B cell (primary cell): Measurements from ENCODE around the gene RPP30. TPM values are rescaled to one million over a fixed set of nuclear protein-coding genes. Genes with fewer than 3 reads are reported as not detected.

Source experiments
- ATAC-seq: fragments of 200-7000 bp; cut with Tn5 transposase; one replicate; pipeline ENCODE4 v1.10.0; 2021; ENCODE audit warnings: low read depth, mild to moderate bottlenecking, moderate number of reproducible peaks, moderate library complexity
- CTCF ChIA-PET: fragments of 350-600 bp; sonication (Branson Sonifier 250); formaldehyde crosslinking; loops from one replicate; lab custom pipeline; 2021; ENCODE audit warnings: antibody characterized with exemption, inconsistent platforms; lab: Charles Lee
- POLR2A ChIA-PET: fragments of 350-600 bp; sonication (Branson Sonifier 250); formaldehyde crosslinking; loops from one replicate; lab custom pipeline; 2021; ENCODE audit warnings: antibody characterized with exemption; lab: Charles Lee
- DNase-seq: peaks from one replicate; pipeline ENCODE4 v3.0.0; 2013
- H2AFZ ChIP-seq: 2 replicates; pipeline ENCODE4 v1.6.1; 2012; ENCODE audit warnings: mild to moderate bottlenecking, low read depth, low read length; ENCODE audit not compliant: insufficient read depth, poor library complexity, severe bottlenecking
- H3K27ac ChIP-seq, 2 donors: 1 replicate in 1 of 2; 2 replicates in 1 of 2; pipeline ENCODE4 v1.5.1; 2012 to 2013; ENCODE audit warnings: low read length in 2 of 2, mild to moderate bottlenecking in 2 of 2, moderate library complexity in 1 of 2
- H3K27me3 ChIP-seq, 4 experiments: fragments of 200-600 bp in 1 of 4; sonication (generic) in 1 of 4; replicated peaks in 1 of 4; 1 replicate in 2 of 4; 2 replicates in 2 of 4; pipeline versions ENCODE4 v1.6.1 to v1.7.0; 2013 to 2016; ENCODE audit warnings: low read length in 3 of 4, mild to moderate bottlenecking in 2 of 4, mixed read lengths in 1 of 4, moderate library complexity in 1 of 4; ENCODE audit not compliant: insufficient read depth in 4 of 4, control insufficient read depth in 3 of 4; ENCODE audit errors: control extremely low read depth in 1 of 4
- H3K36me3 ChIP-seq, 2 experiments: replicated peaks in 1 of 2; 1 replicate in 1 of 2; 2 replicates in 1 of 2; pipeline versions ENCODE4 v1.6.1 to v1.7.1; 2013; ENCODE audit warnings: low read length in 1 of 2; ENCODE audit not compliant: insufficient read depth in 2 of 2, control insufficient read depth in 1 of 2; ENCODE audit errors: control extremely low read depth in 1 of 2, extremely low read depth in 1 of 2
- H3K4me1 ChIP-seq, 2 donors: fragments of 200-600 bp in 1 of 2; sonication (generic) in 1 of 2; 1 replicate in 1 of 2; 2 replicates in 1 of 2; pipeline versions ENCODE4 v1.5.1 to v1.6.1; 2013 to 2017; ENCODE audit warnings: low read length in 2 of 2; ENCODE audit not compliant: control insufficient read depth in 2 of 2, insufficient read depth in 2 of 2
- H3K4me2 ChIP-seq: replicated peaks from 2 replicates; pipeline ENCODE3; 2012; ENCODE audit warnings: mild to moderate bottlenecking, low read depth, low read length; ENCODE audit not compliant: poor library complexity, severe bottlenecking
- H3K4me3 ChIP-seq, 5 experiments: fragments of 200-600 bp in 1 of 5; sonication (generic) in 1 of 5; 1 replicate in 3 of 5; 2 replicates in 2 of 5; pipeline versions ENCODE4 v1.5.1 to v1.7.0; 2011 to 2016; ENCODE audit warnings: low read length in 4 of 5, mild to moderate bottlenecking in 4 of 5, low read depth in 2 of 5, control low read depth in 1 of 5, moderate library complexity in 1 of 5; ENCODE audit not compliant: insufficient read depth in 1 of 5; ENCODE audit errors: control extremely low read depth in 1 of 5, extremely low read depth in 1 of 5
- H3K79me2 ChIP-seq: fragments of 200-600 bp; sonication (generic); one replicate; pipeline ENCODE4 v1.6.0; 2016; ENCODE audit warnings: low read length; ENCODE audit not compliant: control insufficient read depth, insufficient read depth
- H3K9ac ChIP-seq: fragments of 200-600 bp; sonication (generic); 2 replicates; pipeline ENCODE4 v1.6.1; 2017; ENCODE audit warnings: mild to moderate bottlenecking, low read length, moderate library complexity
- H3K9me3 ChIP-seq, 3 donors: one replicate each; pipeline versions ENCODE4 v1.6.1 to v1.7.1; 2013; ENCODE audit warnings: low read length in 2 of 3; ENCODE audit not compliant: control insufficient read depth in 2 of 3, insufficient read depth in 1 of 3; ENCODE audit errors: control extremely low read depth in 1 of 3
- H4K20me1 ChIP-seq: 2 replicates; pipeline ENCODE4 v1.6.0; 2012; ENCODE audit warnings: mild to moderate bottlenecking, low read length; ENCODE audit not compliant: insufficient read depth, control insufficient read depth, poor library complexity, severe bottlenecking
- H3K27ac Mint-ChIP-seq: one replicate; pipeline ENCODE4 v1.8.0; 2021; ENCODE audit warnings: mixed read lengths
- H3K27me3 Mint-ChIP-seq: one replicate; pipeline ENCODE4 v1.8.0; 2021; ENCODE audit warnings: mixed read lengths
- H3K4me1 Mint-ChIP-seq: one replicate; pipeline ENCODE4 v1.8.0; 2021; ENCODE audit warnings: mixed read lengths
- H3K4me3 Mint-ChIP-seq: one replicate; pipeline ENCODE4 v1.8.0; 2021; ENCODE audit warnings: mixed read lengths
- H3K9me3 Mint-ChIP-seq: one replicate; pipeline ENCODE4 v1.8.0; 2022; ENCODE audit warnings: mixed read lengths; ENCODE audit not compliant: insufficient read depth
- EZH2 ChIP-seq: IDR thresholded peaks from 2 replicates; pipeline ENCODE4 v1.6.1; 2012; ENCODE audit warnings: borderline replicate concordance, low read depth, mild to moderate bottlenecking, moderate library complexity, low read length; ENCODE audit not compliant: insufficient read depth, poor library complexity, severe bottlenecking
- WGBS: methylation state at CpG from one replicate; pipeline ENCODE4 v1.1.5; 2013; ENCODE audit warnings: missing lambda C conversion rate; ENCODE audit not compliant: insufficient coverage; 5-methylcytosine and 5-hydroxymethylcytosine counted together
- intact Hi-C: fragments of 100-400 bp; cut with micrococcal nuclease; formaldehyde crosslinking; loops from one replicate; pipeline ENCODE4 v1.10.0; 2022
- polyA plus RNA-seq: library from polyadenylated mRNA; depleted of rRNA; stranded (reverse); fragments of >200 nt; gene quantifications from 2 replicates; pipeline ENCODE4 v1.2.3, GENCODE V29; 2012
- total RNA-seq, 2 donors: library from RNA; stranded (reverse); fragments of 120-200 nt in 1 of 2; gene quantifications; 1 replicate in 1 of 2; 2 replicates in 1 of 2; pipeline versions ENCODE4 v1.2.3 to v1.2.4, GENCODE V29; 2013 to 2022
- TF ChIP-seq, protein P1 (sequence below): fragments of 200-600 bp; IDR thresholded peaks from one replicate; pipeline ENCODE4 v1.8.0; 2022; ENCODE audit warnings: antibody characterized with exemption, mild to moderate bottlenecking

RPP30 gene
- total and polyA plus RNA-seq, 2 donors (not counting 1 experiment from before 2014, with no cell fraction given) = 28.2 to 41.7 TPM

DNA sequence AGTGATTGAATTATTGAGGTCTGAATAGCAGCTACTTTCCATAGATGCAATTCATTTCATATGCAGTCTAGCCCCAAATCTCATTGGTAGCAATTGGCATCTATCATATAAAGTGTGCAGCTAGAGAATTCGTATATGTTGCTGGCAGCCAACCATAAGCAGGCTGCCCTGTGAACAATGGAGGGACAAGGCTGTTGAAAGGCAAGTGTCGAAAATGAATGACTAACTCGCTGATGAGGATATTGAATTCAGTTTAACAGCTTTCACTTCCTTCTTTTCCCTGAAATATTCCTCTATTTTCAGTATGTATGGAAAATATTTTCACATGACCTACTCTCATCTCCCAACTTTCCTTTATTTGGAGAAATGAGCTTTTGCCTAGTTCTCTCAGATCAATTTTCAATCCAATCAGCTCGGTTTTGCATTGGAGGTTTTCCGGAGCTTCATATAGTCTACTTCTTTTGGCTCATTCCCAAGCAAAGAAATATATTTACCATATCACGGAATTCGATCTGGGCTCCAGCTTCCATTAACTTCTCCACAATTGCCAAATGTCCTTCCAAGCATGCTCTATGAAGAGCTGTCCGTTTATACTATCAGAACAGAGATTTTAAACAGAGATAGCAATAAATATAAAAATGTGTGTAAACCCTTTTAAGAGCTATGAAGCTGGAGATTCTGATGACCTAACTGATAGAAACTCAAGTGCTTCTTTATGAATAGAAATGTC, 45.6 kb downstream of the RPP30 start:
- H3K27me3 Mint-ChIP-seq = no peaks in the 10 kb centered on the region
- WGBS = 93% methylated on average over 5 of the region's 8 CpGs
- intact Hi-C loops = loop anchor here (10.0 kb wide), 1 partner anchor 717 kb away; the partner anchor contains the start of gene PPP1R3C

DNA sequence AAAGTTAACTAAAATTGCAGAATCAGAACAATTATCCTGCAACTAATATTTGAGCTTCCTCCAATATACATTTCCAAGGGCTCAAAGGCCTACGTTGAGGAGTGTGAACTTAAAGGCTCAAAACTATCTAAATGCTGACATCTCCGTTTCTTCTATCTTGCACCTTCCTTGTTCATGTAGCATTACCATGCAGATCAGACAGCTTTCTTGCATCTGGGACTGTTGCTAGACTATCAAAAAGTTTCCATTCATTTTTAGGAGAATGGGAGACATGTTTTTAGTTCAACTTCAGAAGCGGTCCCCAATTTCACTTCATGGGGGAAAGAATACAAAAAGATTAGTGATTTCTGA, 46.2 kb downstream of the RPP30 start:
- Mint-ChIP-seq H3K27ac (no peak overlapping the region), H3K27me3 (no peaks in the 10 kb centered on the region), H3K9me3 (no peaks in the 10 kb centered on the region), H3K4me1 (peaks cover 8% of the 10 kb centered on the region), H3K4me3 (no peak overlapping the region)
- ChIA-PET POLR2A (no interaction called here), CTCF (interaction anchor here (1.0 to 2.6 kb wide), 3 partner anchors 88 to 333 kb away, joined by 3 to 7 read pairs (median 4); no protein-coding TSS in a partner anchor)
- intact Hi-C loops = loop anchor here (10.0 kb wide), 1 partner anchor 717 kb away; the partner anchor contains the start of gene PPP1R3C
- no peak for ATAC-seq
- WGBS = no CpG with 5 or more reads among the region's 3 CpGs
- H4K20me1 ChIP-seq = no peaks in the 10 kb centered on the region
- H2AFZ ChIP-seq = no peak overlapping the region
- TF ChIP-seq, protein P1, sequence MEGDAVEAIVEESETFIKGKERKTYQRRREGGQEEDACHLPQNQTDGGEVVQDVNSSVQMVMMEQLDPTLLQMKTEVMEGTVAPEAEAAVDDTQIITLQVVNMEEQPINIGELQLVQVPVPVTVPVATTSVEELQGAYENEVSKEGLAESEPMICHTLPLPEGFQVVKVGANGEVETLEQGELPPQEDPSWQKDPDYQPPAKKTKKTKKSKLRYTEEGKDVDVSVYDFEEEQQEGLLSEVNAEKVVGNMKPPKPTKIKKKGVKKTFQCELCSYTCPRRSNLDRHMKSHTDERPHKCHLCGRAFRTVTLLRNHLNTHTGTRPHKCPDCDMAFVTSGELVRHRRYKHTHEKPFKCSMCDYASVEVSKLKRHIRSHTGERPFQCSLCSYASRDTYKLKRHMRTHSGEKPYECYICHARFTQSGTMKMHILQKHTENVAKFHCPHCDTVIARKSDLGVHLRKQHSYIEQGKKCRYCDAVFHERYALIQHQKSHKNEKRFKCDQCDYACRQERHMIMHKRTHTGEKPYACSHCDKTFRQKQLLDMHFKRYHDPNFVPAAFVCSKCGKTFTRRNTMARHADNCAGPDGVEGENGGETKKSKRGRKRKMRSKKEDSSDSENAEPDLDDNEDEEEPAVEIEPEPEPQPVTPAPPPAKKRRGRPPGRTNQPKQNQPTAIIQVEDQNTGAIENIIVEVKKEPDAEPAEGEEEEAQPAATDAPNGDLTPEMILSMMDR = no peak
- no peak for TF ChIP-seq EZH2
- H3K36me3 ChIP-seq = no peaks in the 10 kb centered on the region
- H3K4me2 ChIP-seq = no peak overlapping the region
- DNase-seq = no peak
- H3K9me3 ChIP-seq = no peaks in the 10 kb centered on the region
- H3K4me3 ChIP-seq = no peak overlapping the region
- H3K27ac ChIP-seq = no peak overlapping the region
- no peaks in the 10 kb centered on the region for H3K27me3 ChIP-seq
- no peaks in the 10 kb centered on the region for H3K79me2 ChIP-seq
- no peak overlapping the region for H3K9ac ChIP-seq
- peaks cover 0 to 3% of the 10 kb centered on the region in 2 donors for H3K4me1 ChIP-seq

More for the DNA sequence above, 45.6 kb downstream of the RPP30 start:
- ATAC-seq (no peak), DNase-seq (no peak)
- H3K4me1 Mint-ChIP-seq = peaks cover 8% of the 10 kb centered on the region
- H3K9me3 ChIP-seq = no peaks in the 10 kb centered on the region
- no peak overlapping the region for H3K9ac ChIP-seq
- no peak overlapping the region for H3K27ac ChIP-seq
- peaks cover 0 to 3% of the 10 kb centered on the region in 2 donors for H3K4me1 ChIP-seq
- H3K4me2 ChIP-seq = no peak overlapping the region
- no peaks in the 10 kb centered on the region for H3K27me3 ChIP-seq
- no peak overlapping the region for H3K27ac Mint-ChIP-seq
- CTCF ChIA-PET = interaction anchor here (1.0 to 2.6 kb wide), 3 partner anchors 89 to 333 kb away, joined by 3 to 7 read pairs (median 4); no protein-coding TSS in a partner anchor
- no peaks in the 10 kb centered on the region for H3K79me2 ChIP-seq
- H2AFZ ChIP-seq = no peak overlapping the region
- POLR2A ChIA-PET = no interaction called here
- no peak overlapping the region for H3K4me3 Mint-ChIP-seq
- no peak overlapping the region for H3K4me3 ChIP-seq
- no peaks in the 10 kb centered on the region for H3K9me3 Mint-ChIP-seq
- TF ChIP-seq, protein P1 = no peak
- TF ChIP-seq EZH2 = no peak
- H3K36me3 ChIP-seq = no peaks in the 10 kb centered on the region
- no peaks in the 10 kb centered on the region for H4K20me1 ChIP-seq
